H9 (cell line): Measurements from ENCODE around the gene POLR2H. TPM values are rescaled to one million over a fixed set of nuclear protein-coding genes. Genes with fewer than 3 reads are reported as not detected.

ENCODE experiments used
- DNase-seq: peaks from one replicate; pipeline ENCODE4 v3.0.0-alpha.2; 2017
- H2AFZ ChIP-seq: one replicate; pipeline ENCODE4 v1.6.1; 2013; ENCODE audit warnings: mild to moderate bottlenecking, low read length, control low read depth, moderate library complexity
- H2AK5ac ChIP-seq: 2 replicates; pipeline ENCODE4 v1.6.1; 2013; ENCODE audit warnings: low read length, control low read depth, mixed read lengths; ENCODE audit not compliant: insufficient read length
- H2BK120ac ChIP-seq: one replicate; pipeline ENCODE4 v1.6.1; 2013; ENCODE audit warnings: low read depth, mild to moderate bottlenecking, low read length, control low read depth, inconsistent platforms; ENCODE audit not compliant: poor library complexity, severe bottlenecking
- H2BK12ac ChIP-seq: 2 replicates; pipeline ENCODE4 v1.6.1; 2013; ENCODE audit warnings: low read length, control low read depth, mixed read lengths, low read depth; ENCODE audit not compliant: insufficient read length
- H2BK15ac ChIP-seq: 2 replicates; pipeline ENCODE4 v1.6.1; 2013; ENCODE audit warnings: low read depth, low read length, control low read depth
- H2BK20ac ChIP-seq: one replicate; pipeline ENCODE4 v1.6.1; 2013; ENCODE audit warnings: low read depth, mild to moderate bottlenecking, low read length, control low read depth, inconsistent platforms; ENCODE audit not compliant: poor library complexity, severe bottlenecking
- H2BK5ac ChIP-seq: 2 replicates; pipeline ENCODE4 v1.6.1; 2013; ENCODE audit warnings: low read length, control low read depth, mixed read lengths; ENCODE audit not compliant: insufficient read length
- H3K14ac ChIP-seq: 2 replicates; pipeline ENCODE4 v1.6.1; 2013; ENCODE audit warnings: low read length, control low read depth; ENCODE audit not compliant: insufficient read depth
- H3K18ac ChIP-seq: 2 replicates; pipeline ENCODE4 v1.6.1; 2013; ENCODE audit warnings: low read depth, mild to moderate bottlenecking, mixed read lengths, low read length, control low read depth; ENCODE audit not compliant: insufficient read length
- H3K23ac ChIP-seq: 2 replicates; pipeline ENCODE4 v1.6.1; 2013; ENCODE audit warnings: low read length, control low read depth, mixed read lengths, low read depth; ENCODE audit not compliant: insufficient read length
- H3K23me2 ChIP-seq: 2 replicates; pipeline ENCODE4 v1.6.1; 2013; ENCODE audit warnings: low read depth, mild to moderate bottlenecking, mixed read lengths, low read length, control low read depth; ENCODE audit not compliant: insufficient read length, poor library complexity, severe bottlenecking
- H3K27ac ChIP-seq: 2 replicates; pipeline ENCODE4 v1.5.1; 2013; ENCODE audit warnings: low read length, control low read depth, mixed read lengths, low read depth; ENCODE audit not compliant: insufficient read length
- H3K27me3 ChIP-seq: 2 replicates; pipeline ENCODE4 v1.6.1; 2013; ENCODE audit warnings: low read length, control low read depth, inconsistent platforms; ENCODE audit not compliant: insufficient read depth
- H3K4ac ChIP-seq: 2 replicates; pipeline ENCODE4 v1.6.1; 2013; ENCODE audit warnings: low read depth, mild to moderate bottlenecking, control low read depth, inconsistent platforms, low read length, moderate library complexity
- H3K4me1 ChIP-seq: 2 replicates; pipeline ENCODE4 v1.6.1; 2013; ENCODE audit warnings: low read length, control low read depth, inconsistent platforms; ENCODE audit not compliant: insufficient read depth
- H3K4me2 ChIP-seq: 2 replicates; pipeline ENCODE4 v1.6.1; 2013; ENCODE audit warnings: low read length, control low read depth, mixed read lengths; ENCODE audit not compliant: insufficient read length, insufficient read depth
- H3K56ac ChIP-seq: 2 replicates; pipeline ENCODE4 v1.6.1; 2013; ENCODE audit warnings: low read depth, mild to moderate bottlenecking, mixed read lengths, low read length, control low read depth; ENCODE audit not compliant: insufficient read length
- H3K79me1 ChIP-seq: 2 replicates; pipeline ENCODE4 v1.6.1; 2013; ENCODE audit warnings: low read depth, mild to moderate bottlenecking, moderate library complexity, low read length, control low read depth, inconsistent platforms; ENCODE audit not compliant: insufficient read depth, poor library complexity, severe bottlenecking
- H3K79me2 ChIP-seq: 2 replicates; pipeline ENCODE4 v1.6.1; 2013; ENCODE audit warnings: low read length, control low read depth, inconsistent platforms; ENCODE audit not compliant: insufficient read depth
- H3K9ac ChIP-seq: 2 replicates; pipeline ENCODE4 v1.6.1; 2013; ENCODE audit warnings: low read length, control low read depth, mixed read lengths; ENCODE audit not compliant: insufficient read length; ENCODE audit errors: extremely low read depth
- H3K9me3 ChIP-seq: one replicate; pipeline ENCODE4 v1.6.1; 2013; ENCODE audit warnings: low read depth, low read length, inconsistent platforms; ENCODE audit not compliant: control insufficient read depth
- H3T11ph ChIP-seq: one replicate; pipeline ENCODE4 v1.6.1; 2013; ENCODE audit warnings: mild to moderate bottlenecking, low read length, control low read depth, inconsistent platforms
- H4K20me1 ChIP-seq: one replicate; pipeline ENCODE4 v1.6.1; 2013; ENCODE audit not compliant: control insufficient read depth, insufficient read length, insufficient read depth
- H4K5ac ChIP-seq: 2 replicates; pipeline ENCODE4 v1.6.1; 2013; ENCODE audit warnings: low read depth, mild to moderate bottlenecking, mixed read lengths, low read length, control low read depth; ENCODE audit not compliant: insufficient read length
- H4K8ac ChIP-seq: replicated peaks from 2 replicates; pipeline ENCODE4 v1.6.1; 2013; ENCODE audit warnings: low read length, control low read depth, mixed read lengths, low read depth; ENCODE audit not compliant: insufficient read length
- H4K91ac ChIP-seq: 2 replicates; pipeline ENCODE4 v1.6.1; 2013; ENCODE audit warnings: low read depth, mild to moderate bottlenecking, moderate library complexity, mixed read lengths, low read length, control low read depth; ENCODE audit not compliant: insufficient read length
- H3K27ac Mint-ChIP-seq, 3 experiments: 2 replicates in 2 of 3; 3 replicates in 1 of 3; pipeline ENCODE4 v1.8.0; 2020 to 2021; ENCODE audit warnings: mixed read lengths in 3 of 3, mild to moderate bottlenecking in 1 of 3, moderate library complexity in 1 of 3
- H3K27me3 Mint-ChIP-seq: 2 replicates; pipeline ENCODE4 v1.8.0; 2021; ENCODE audit warnings: low read depth, mild to moderate bottlenecking, moderate library complexity, mixed read lengths
- H3K36me3 Mint-ChIP-seq, 3 experiments: 2 replicates in 2 of 3; 3 replicates in 1 of 3; pipeline ENCODE4 v1.8.0; 2020 to 2021; ENCODE audit warnings: low read depth in 3 of 3, mixed read lengths in 3 of 3; ENCODE audit not compliant: insufficient read depth in 1 of 3
- H3K4me1 Mint-ChIP-seq, 2 experiments: 2 replicates each; pipeline ENCODE4 v1.8.0; 2020; ENCODE audit warnings: mixed read lengths in 2 of 2
- H3K4me3 Mint-ChIP-seq, 2 experiments: 2 replicates in 1 of 2; 3 replicates in 1 of 2; pipeline ENCODE4 v1.8.0; 2020 to 2021; ENCODE audit warnings: mild to moderate bottlenecking in 2 of 2, mixed read lengths in 2 of 2, moderate library complexity in 1 of 2
- H3K9me3 Mint-ChIP-seq, 2 experiments: 2 replicates in 1 of 2; 3 replicates in 1 of 2; pipeline ENCODE4 v1.8.0; 2020; ENCODE audit warnings: mild to moderate bottlenecking in 2 of 2, mixed read lengths in 2 of 2, moderate library complexity in 1 of 2
- CTCF ChIP-seq: fragments of 200-600 bp; sonication (generic); conservative IDR thresholded peaks from 3 replicates; pipeline ENCODE4 v1.8.0; 2021; ENCODE audit warnings: antibody characterized with exemption, mild to moderate bottlenecking
- WGBS: extraction: QIAGEN DNeasy Blood & Tissue Kit; methylation state at CpG from one replicate; pipeline ENCODE4 v1.1.7; 2013; ENCODE audit warnings: missing lambda C conversion rate, low lambda C conversion rate, mixed read lengths; ENCODE audit not compliant: insufficient read length; ENCODE audit errors: extremely low coverage; 5-methylcytosine and 5-hydroxymethylcytosine counted together
- total RNA-seq: library from RNA; stranded (reverse); gene quantifications from 2 replicates; pipeline ENCODE4 v1.2.1, GENCODE V29; 2021

The POLR2H gene
- total RNA-seq, 1 experiment from 2014 or later: 115 TPM

- peaks cover 20% of the 10 kb centered on the region for H3K27me3 Mint-ChIP-seq
- Histone ChIP-seq H3T11ph (no peak overlapping the region), H3K18ac (no peak overlapping the region), H3K9ac (no peak overlapping the region), H3K79me2 (no peaks in the 10 kb centered on the region), H3K23me2 (no peaks in the 10 kb centered on the region), H3K9me3 (no peaks in the 10 kb centered on the region), H2BK12ac (no peak overlapping the region), H2BK5ac (no peak overlapping the region), H2BK20ac (no peak overlapping the region), H3K27me3 (no peaks in the 10 kb centered on the region), H3K4ac (no peak overlapping the region), H2BK15ac (no peak overlapping the region), H3K4me2 (no peak overlapping the region), H3K79me1 (no peaks in the 10 kb centered on the region), H4K5ac (no peak overlapping the region), H3K56ac (no peak overlapping the region), H3K14ac (no peak overlapping the region), H4K20me1 (no peaks in the 10 kb centered on the region), H4K8ac (no peak overlapping the region), H2AK5ac (no peak overlapping the region), H3K23ac (no peak overlapping the region), H2BK120ac (no peak overlapping the region), H3K27ac (no peak overlapping the region), H2AFZ (no peak overlapping the region), H3K4me1 (no peaks in the 10 kb centered on the region), H4K91ac (no peak overlapping the region)
- H3K4me1 Mint-ChIP-seq: peaks cover 6 to 7% of the 10 kb centered on the region in 2 experiments; a peak in 3 of 4 replicates
- no peaks in the 10 kb centered on the region; a peak in 1 of 5 replicates for H3K9me3 Mint-ChIP-seq
- H3K27ac Mint-ChIP-seq: no peak overlapping the region
- H3K4me3 Mint-ChIP-seq: no peak overlapping the region
- WGBS: no CpG with 5 or more reads among the region's 5 CpGs
- no peaks in the 10 kb centered on the region for H3K36me3 Mint-ChIP-seq
- TF ChIP-seq CTCF: no peak
- no peak for DNase-seq
Observed at GRCh38 chr3:184389935-184390528, 28.5 kb downstream of the POLR2H start.
